Mesothelial cell of epicardium (in vitro differentiated cells): Measurements from ENCODE around the gene ZNF491. TPM values are rescaled to one million over a fixed set of nuclear protein-coding genes. Genes with fewer than 3 reads are reported as not detected.

Experiments
- DNase-seq, 2 experiments: peaks; one replicate each; pipeline ENCODE4 v3.0.0; 2021; ENCODE audit warnings: low spot score in 2 of 2; ENCODE audit not compliant: unreplicated experiment in 2 of 2
- H3K27ac Mint-ChIP-seq: 2 replicates; pipeline ENCODE4 v1.8.0; 2021; ENCODE audit warnings: mixed read lengths
- H3K27me3 Mint-ChIP-seq: 2 replicates; pipeline ENCODE4 v1.8.0; 2021; ENCODE audit warnings: low read depth, mixed read lengths
- H3K36me3 Mint-ChIP-seq: 2 replicates; pipeline ENCODE4 v1.8.0; 2021; ENCODE audit warnings: mixed read lengths
- H3K4me1 Mint-ChIP-seq: 2 replicates; pipeline ENCODE4 v1.8.0; 2021; ENCODE audit warnings: mixed read lengths
- H3K4me3 Mint-ChIP-seq: 2 replicates; pipeline ENCODE4 v1.8.0; 2021; ENCODE audit warnings: mild to moderate bottlenecking, moderate library complexity, mixed read lengths
- H3K9me3 Mint-ChIP-seq: 2 replicates; pipeline ENCODE4 v1.8.0; 2021; ENCODE audit warnings: mixed read lengths
- CTCF ChIP-seq: fragments of 200-600 bp; sonication (generic); IDR thresholded peaks from one replicate; pipeline ENCODE4 v1.5.0; 2021; ENCODE audit warnings: antibody characterized with exemption; ENCODE audit not compliant: unreplicated experiment
- total RNA-seq: library from RNA; stranded (reverse); gene quantifications from 3 replicates; pipeline ENCODE4 v1.2.1, GENCODE V29; 2021

Gene ZNF491
- total RNA-seq, 1 donor from 2014 or later: 6.1 TPM

GRCh38 chr19:11784356-11784755 lies 14.0 kb upstream of the ZNF491 start:
- no peak for TF ChIP-seq CTCF
- Mint-ChIP-seq H3K4me3 (no peak overlapping the region), H3K9me3 (peaks cover 74% of the 10 kb centered on the region), H3K27ac (no peak overlapping the region), H3K4me1 (no peaks in the 10 kb centered on the region), H3K36me3 (peaks cover 57% of the 10 kb centered on the region), H3K27me3 (no peaks in the 10 kb centered on the region)
- DNase-seq: no peak

DNA sequence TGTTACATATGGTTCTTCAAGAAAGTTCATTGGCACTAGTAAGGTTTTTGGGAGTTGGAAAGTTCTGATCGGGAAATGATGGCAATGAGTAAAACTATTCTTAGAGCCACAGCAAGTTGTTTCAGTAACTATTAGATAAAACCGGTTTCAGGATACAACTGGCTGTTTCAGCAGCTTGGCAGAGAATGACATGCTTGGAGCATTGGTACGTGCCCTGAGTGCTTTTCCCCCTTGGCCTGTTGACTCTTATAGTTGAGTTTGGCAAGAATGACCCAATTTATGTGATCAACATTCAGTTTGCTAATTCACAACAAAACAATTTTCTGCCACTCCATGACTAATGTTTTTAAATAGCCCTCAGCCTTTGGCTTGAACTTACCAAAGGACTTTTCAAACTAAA lies 10.8 kb upstream of the ZNF491 start:
- Mint-ChIP-seq H3K4me3 (no peak overlapping the region), H3K4me1 (no peaks in the 10 kb centered on the region), H3K9me3 (peaks cover 72% of the 10 kb centered on the region), H3K27me3 (peaks cover 6% of the 10 kb centered on the region), H3K27ac (no peak overlapping the region), H3K36me3 (peaks cover 31% of the 10 kb centered on the region)
- no peak for DNase-seq
- no peak for TF ChIP-seq CTCF

GRCh38 chr19:11792942-11793341 lies 5.4 kb upstream of the ZNF491 start:
- Mint-ChIP-seq H3K4me1 (peaks cover 10% of the 10 kb centered on the region), H3K27me3 (peaks cover 34% of the 10 kb centered on the region), H3K36me3 (no peaks in the 10 kb centered on the region), H3K4me3 (no peak overlapping the region), H3K9me3 (peaks cover 31% of the 10 kb centered on the region), H3K27ac (no peak overlapping the region)
- DNase-seq: no peak
- no peak for TF ChIP-seq CTCF

- Mint-ChIP-seq H3K27me3 (peaks cover 28% of the 10 kb centered on the region), H3K36me3 (peaks cover 4% of the 10 kb centered on the region), H3K9me3 (peaks cover 3% of the 10 kb centered on the region), H3K4me3 (peak overlapping the region; percentile 92), H3K27ac (peak overlapping the region; percentile 97), H3K4me1 (peaks cover 17% of the 10 kb centered on the region)
- peak; percentile 82 for TF ChIP-seq CTCF
- DNase-seq: peak; percentile 61 to 78
Observed at GRCh38 chr19:11797491-11797890, 832 bp upstream of the ZNF491 start.

GRCh38 chr19:11806354-11807098 lies 8.2 kb downstream of the ZNF491 start:
- Mint-ChIP-seq H3K9me3 (peaks cover 49% of the 10 kb centered on the region), H3K4me3 (no peak overlapping the region), H3K27me3 (no peaks in the 10 kb centered on the region), H3K36me3 (peaks cover 58% of the 10 kb centered on the region), H3K4me1 (no peaks in the 10 kb centered on the region), H3K27ac (no peak overlapping the region)
- no peak for DNase-seq
- TF ChIP-seq CTCF: no peak

DNA sequence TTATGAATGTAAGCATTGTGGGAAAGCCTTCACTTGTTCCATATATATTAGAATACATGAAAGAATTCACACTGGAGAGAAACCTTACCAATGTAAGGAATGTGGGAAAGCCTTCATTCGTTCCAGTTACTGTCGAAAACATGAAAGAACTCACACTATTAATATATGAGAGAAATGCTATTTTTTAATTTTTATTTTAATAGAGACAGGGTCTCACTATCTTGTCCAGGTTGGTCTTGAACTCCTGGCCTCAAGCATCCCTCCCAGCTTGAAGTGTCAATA lies 8.7 kb downstream of the ZNF491 start:
- no peaks in the 10 kb centered on the region for H3K4me1 Mint-ChIP-seq
- H3K27ac Mint-ChIP-seq: no peak overlapping the region
- DNase-seq: no peak
- H3K9me3 Mint-ChIP-seq: peaks cover 49% of the 10 kb centered on the region
- H3K36me3 Mint-ChIP-seq: peaks cover 58% of the 10 kb centered on the region
- no peak for TF ChIP-seq CTCF
- no peak overlapping the region for H3K4me3 Mint-ChIP-seq
- H3K27me3 Mint-ChIP-seq: no peaks in the 10 kb centered on the region
